ENCODE measurements around the gene EPB41L1. TPM values are rescaled to one million over a fixed set of nuclear protein-coding genes. Genes with fewer than 3 reads are reported as not detected.

EPB41L1 gene
- total RNA-seq, 2 experiments from 2014 or later = 0.28 TPM; not detected in 1

- H3K4me3 Mint-ChIP-seq = no peak overlapping the region
- ATAC-seq = no peak
- no peaks in the 10 kb centered on the region for H3K36me3 Mint-ChIP-seq
- H3K27me3 Mint-ChIP-seq = peaks cover 22% of the 10 kb centered on the region
- no peak for DNase-seq
- no peak overlapping the region for H3K27ac Mint-ChIP-seq
- no peaks in the 10 kb centered on the region for H3K9me3 Mint-ChIP-seq (ENCODE audit: low read depth)
- H3K4me1 Mint-ChIP-seq = no peaks in the 10 kb centered on the region
- CTCF ChIA-PET = no interaction called here
Observed at GRCh38 chr20:36281785-36282380, 127.3 kb downstream of the EPB41L1 start.

Other genes starting within 250 kb of the EPB41L1 start
- gene SCAND1, start 200.2 kb upstream of the EPB41L1 start, total RNA-seq = 10 to 100 TPM; 61.2 to 63.9 TPM
- 1 to 10 TPM; 5.2 to 7.8 TPM for gene CNBD2, start 186.2 kb upstream of the EPB41L1 start, total RNA-seq
- gene AAR2, start 81.7 kb downstream of the EPB41L1 start, total RNA-seq = 10 to 100 TPM; 18.9 to 23.9 TPM
- 10 to 100 TPM; 18.8 to 19.6 TPM for gene DLGAP4, start 151.6 kb downstream of the EPB41L1 start, total RNA-seq